MCF 10A (cell line): Measurements from ENCODE around the gene PAQR4. TPM values are rescaled to one million over a fixed set of nuclear protein-coding genes. Genes with fewer than 3 reads are reported as not detected.
"Not testable (repeated sequence)": the region's sequence is repeated elsewhere in the genome, so short reads cannot be mapped to it uniquely, and the experiment has no call there.

Source experiments
- BruUV-seq: library from RNA; stranded (reverse); fragments of 400-500 nt; replicated peaks from 2 replicates; lab custom pipeline; 2021; lab: Mats Ljungman, UMichigan
- CTCF ChIA-PET: fragments of 300-600 bp; sonication (Branson Sonifier 250); formaldehyde crosslinking; extraction: SDS; loops from one replicate; lab custom pipeline; 2021; ENCODE audit warnings: antibody characterized with exemption, inconsistent platforms; lab: Yijun Ruan, JAX
- POLR2A ChIA-PET: fragments of 300-600, 350-650 bp; sonication (Branson Sonifier 250); formaldehyde crosslinking; extraction: SDS; loops from one replicate; lab custom pipeline; 2020; ENCODE audit warnings: antibody characterized with exemption, inconsistent platforms; lab: Yijun Ruan, JAX
- DNase-seq: peaks from one replicate; pipeline ENCODE4 v3.0.0-alpha.2; 2018; ENCODE audit not compliant: unreplicated experiment
- H3K27ac Mint-ChIP-seq: one replicate; pipeline ENCODE4 v1.8.0; 2022; ENCODE audit warnings: mild to moderate bottlenecking, low read depth, mixed read lengths; ENCODE audit not compliant: unreplicated experiment
- H3K27me3 Mint-ChIP-seq: one replicate; pipeline ENCODE4 v1.8.0; 2022; ENCODE audit warnings: mixed read lengths; ENCODE audit not compliant: insufficient read depth, unreplicated experiment
- H3K36me3 Mint-ChIP-seq: one replicate; pipeline ENCODE4 v1.8.0; 2022; ENCODE audit warnings: mild to moderate bottlenecking, moderate library complexity, mixed read lengths; ENCODE audit not compliant: insufficient read depth, unreplicated experiment
- H3K4me1 Mint-ChIP-seq: one replicate; pipeline ENCODE4 v1.8.0; 2022; ENCODE audit warnings: mixed read lengths; ENCODE audit not compliant: insufficient read depth, unreplicated experiment
- H3K4me3 Mint-ChIP-seq: one replicate; pipeline ENCODE4 v1.8.0; 2022; ENCODE audit warnings: mild to moderate bottlenecking, moderate library complexity, mixed read lengths; ENCODE audit not compliant: unreplicated experiment
- H3K9me3 Mint-ChIP-seq: one replicate; pipeline ENCODE4 v1.8.0; 2022; ENCODE audit warnings: mixed read lengths; ENCODE audit not compliant: unreplicated experiment
- CTCF ChIP-seq: fragments of 200-600 bp; IDR thresholded peaks from one replicate; pipeline ENCODE4 v1.8.0; 2022; ENCODE audit warnings: antibody characterized with exemption, mild to moderate bottlenecking; ENCODE audit not compliant: unreplicated experiment
- intact Hi-C: fragments of 100-400 bp; cut with micrococcal nuclease; formaldehyde crosslinking; loops from 2 replicates; pipeline ENCODE4 v1.14.1; 2022
- total RNA-seq: library from RNA; stranded (reverse); gene quantifications from 2 replicates; pipeline ENCODE4 v1.2.3, GENCODE V29; 2022

Gene PAQR4
- total RNA-seq, 1 experiment from 2014 or later: 7.9 TPM

- no peaks in the 10 kb centered on the region for H3K27me3 Mint-ChIP-seq
- H3K4me1 Mint-ChIP-seq: no peaks in the 10 kb centered on the region
- no peak overlapping the region for H3K27ac Mint-ChIP-seq
- intact Hi-C loops: no loop called here
- ChIA-PET POLR2A (interaction anchor here (0.5 to 2.1 kb wide), 4 partner anchors 19 to 40 kb away, joined by 3 to 5 read pairs (median 3); partner anchors contain the start of gene PKMYT1), CTCF (interaction anchor here (0.9 to 1.5 kb wide), 3 partner anchors 13 to 62 kb away, joined by 3 to 10 read pairs (median 4); no protein-coding TSS in a partner anchor)
- peaks cover 83% of the 10 kb centered on the region for H3K36me3 Mint-ChIP-seq
- TF ChIP-seq CTCF: no peak
- H3K9me3 Mint-ChIP-seq: no peaks in the 10 kb centered on the region
- no TSS peak for BruUV-seq
- H3K4me3 Mint-ChIP-seq: no peak overlapping the region
- DNase-seq: no peak
These were observed 29.2 kb upstream of the PAQR4 start for GRCh38 chr16:2939968-2940367.

GRCh38 chr16:2942045-2942444 is 27.1 kb upstream of the PAQR4 start:
- DNase-seq: no peak
- intact Hi-C loops: no loop called here
- BruUV-seq: no TSS peak
- ChIA-PET CTCF (interaction anchor here (1.5 kb wide), 1 partner anchor 15 kb away, joined by 7 read pairs; no protein-coding TSS in a partner anchor), POLR2A (no interaction called here)
- peaks cover 74% of the 10 kb centered on the region for H3K36me3 Mint-ChIP-seq
- no peak for TF ChIP-seq CTCF
- no peaks in the 10 kb centered on the region for H3K4me1 Mint-ChIP-seq
- H3K9me3 Mint-ChIP-seq: no peaks in the 10 kb centered on the region
- H3K27me3 Mint-ChIP-seq: no peaks in the 10 kb centered on the region
- no peak overlapping the region for H3K4me3 Mint-ChIP-seq
- H3K27ac Mint-ChIP-seq: no peak overlapping the region

- H3K27me3 Mint-ChIP-seq, H3K27ac Mint-ChIP-seq, H3K4me3 Mint-ChIP-seq, H3K9me3 Mint-ChIP-seq, H3K4me1 Mint-ChIP-seq, BruUV-seq, DNase-seq, intact Hi-C loops: not testable (repeated sequence)
- peaks cover 59% of the 10 kb centered on the region for H3K36me3 Mint-ChIP-seq
- POLR2A ChIA-PET: interaction anchor here (0.6 kb wide), 1 partner anchor 75 kb away, joined by 3 read pairs; no protein-coding TSS in a partner anchor
- CTCF ChIA-PET: interaction anchor here (0.6 to 2.3 kb wide), 2 partner anchors 17 to 747 kb away, joined by 5 to 12 read pairs; no protein-coding TSS in a partner anchor
These were observed 25.4 kb upstream of the PAQR4 start for GRCh38 chr16:2943716-2944115.

GRCh38 chr16:2946649-2947048 is 22.5 kb upstream of the PAQR4 start:
- CTCF ChIA-PET: interaction anchor here (0.6 to 0.8 kb wide), 2 partner anchors 20 to 57 kb away, joined by 3 to 4 read pairs; no protein-coding TSS in a partner anchor
- H3K9me3 Mint-ChIP-seq: no peaks in the 10 kb centered on the region
- no peak for TF ChIP-seq CTCF
- no peaks in the 10 kb centered on the region for H3K27me3 Mint-ChIP-seq
- POLR2A ChIA-PET: interaction anchor here (0.6 kb wide), 1 partner anchor 7 kb away, joined by 3 read pairs; no protein-coding TSS in a partner anchor
- DNase-seq: no peak
- no peak overlapping the region for H3K4me3 Mint-ChIP-seq
- H3K4me1 Mint-ChIP-seq: no peaks in the 10 kb centered on the region
- peaks cover 41% of the 10 kb centered on the region for H3K36me3 Mint-ChIP-seq
- H3K27ac Mint-ChIP-seq: no peak overlapping the region
- intact Hi-C loops: no loop called here
- BruUV-seq: no TSS peak
